Left ventricle myocardium inferior (tissue), 1 donor: ENCODE measurements around the gene EP400. TPM values are rescaled to one million over a fixed set of nuclear protein-coding genes. Genes with fewer than 3 reads are reported as not detected.
"Not testable (repeated sequence)": the region's sequence is repeated elsewhere in the genome, so short reads cannot be mapped to it uniquely, and the experiment has no call there.

ENCODE experiments used
- DNase-seq: peaks from one replicate; pipeline ENCODE4 v3.0.0-alpha.2; 2020
- H3K27ac ChIP-seq: fragments of 200-600 bp; replicated peaks from 2 replicates; pipeline ENCODE4 v1.8.0; 2021
- H3K27me3 ChIP-seq: fragments of 200-600 bp; 2 replicates; pipeline ENCODE4 v1.8.0; 2021; ENCODE audit warnings: low read depth
- H3K36me3 ChIP-seq: fragments of 200-600 bp; 2 replicates; pipeline ENCODE4 v1.8.0; 2021
- H3K4me1 ChIP-seq: fragments of 200-600 bp; 2 replicates; pipeline ENCODE4 v1.8.0; 2021
- H3K4me3 ChIP-seq: fragments of 200-600 bp; 2 replicates; pipeline ENCODE4 v1.8.0; 2021; ENCODE audit warnings: mild to moderate bottlenecking, moderate library complexity
- H3K9me3 ChIP-seq: fragments of 200-600 bp; replicated peaks from 2 replicates; pipeline ENCODE4 v1.8.0; 2021
- CTCF ChIP-seq: fragments of 200-600 bp; IDR thresholded peaks from 2 replicates; pipeline ENCODE4 v1.8.0; 2021; ENCODE audit warnings: antibody characterized with exemption, mild to moderate bottlenecking, borderline replicate concordance
- intact Hi-C: fragments of 100-400 bp; cut with micrococcal nuclease; formaldehyde crosslinking; loops from one replicate; pipeline ENCODE4 v1.11.0; 2022
- total RNA-seq: library from RNA; stranded (reverse); fragmentation: NEBNext Ultra II Directional; extraction: Animal tissue kit (Norgen Biotek cat#: 25700); gene quantifications from one replicate; pipeline ENCODE4 v1.2.1, GENCODE V29; 2021
- donor health status: DM: no; HTN: yes; CAD: no; lungs with severe emphysema.

EP400 gene
- total RNA-seq, 1 donor from 2014 or later, result 15.3 TPM

DNA sequence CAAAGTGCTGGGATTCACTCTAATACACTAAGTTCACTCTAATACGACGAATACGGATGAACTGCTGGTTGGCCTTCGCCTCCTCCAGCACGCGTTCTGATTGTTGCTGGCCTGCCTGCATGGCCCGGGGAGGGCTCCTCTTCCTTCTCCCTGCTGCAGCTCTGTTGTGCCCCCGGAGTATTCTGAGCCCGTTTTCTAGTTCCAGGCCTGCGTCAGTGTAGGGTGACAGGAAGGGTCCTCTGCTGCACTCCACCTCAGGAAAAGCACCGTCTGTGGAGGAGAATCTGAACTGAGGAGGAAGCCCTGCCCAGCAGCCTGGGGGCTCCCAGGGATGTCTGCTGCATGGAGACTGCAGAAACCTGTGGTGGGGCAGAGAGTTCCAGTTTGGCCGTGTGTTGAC lies 150.0 kb downstream of the EP400 start:
- H3K4me3 ChIP-seq, result no peak overlapping the region
- no peak overlapping the region for H3K27ac ChIP-seq
- intact Hi-C loops, result no loop called here
- no peaks in the 10 kb centered on the region for H3K27me3 ChIP-seq
- DNase-seq, result no peak
- TF ChIP-seq CTCF, result no peak
- no peaks in the 10 kb centered on the region for H3K4me1 ChIP-seq
- peaks cover 12% of the 10 kb centered on the region for H3K36me3 ChIP-seq
- no peaks in the 10 kb centered on the region for H3K9me3 ChIP-seq

GRCh38 chr12:132100306-132101065 lies 150.7 kb downstream of the EP400 start:
- Histone ChIP-seq H3K36me3 (peaks cover 15% of the 10 kb centered on the region), H3K4me3 (no peak overlapping the region), H3K27ac (no peak overlapping the region), H3K9me3 (no peaks in the 10 kb centered on the region), H3K27me3 (no peaks in the 10 kb centered on the region), H3K4me1 (no peaks in the 10 kb centered on the region)
- intact Hi-C loops, result no loop called here
- no peak for DNase-seq
- TF ChIP-seq CTCF, result no peak

GRCh38 chr12:132102297-132102696 lies 152.6 kb downstream of the EP400 start:
- Histone ChIP-seq H3K27ac (no peak overlapping the region), H3K4me1 (no peaks in the 10 kb centered on the region), H3K27me3 (no peaks in the 10 kb centered on the region), H3K9me3 (no peaks in the 10 kb centered on the region), H3K36me3 (peaks cover 31% of the 10 kb centered on the region), H3K4me3 (no peak overlapping the region)
- TF ChIP-seq CTCF, result no peak
- no peak for DNase-seq
- intact Hi-C loops, result no loop called here

DNA sequence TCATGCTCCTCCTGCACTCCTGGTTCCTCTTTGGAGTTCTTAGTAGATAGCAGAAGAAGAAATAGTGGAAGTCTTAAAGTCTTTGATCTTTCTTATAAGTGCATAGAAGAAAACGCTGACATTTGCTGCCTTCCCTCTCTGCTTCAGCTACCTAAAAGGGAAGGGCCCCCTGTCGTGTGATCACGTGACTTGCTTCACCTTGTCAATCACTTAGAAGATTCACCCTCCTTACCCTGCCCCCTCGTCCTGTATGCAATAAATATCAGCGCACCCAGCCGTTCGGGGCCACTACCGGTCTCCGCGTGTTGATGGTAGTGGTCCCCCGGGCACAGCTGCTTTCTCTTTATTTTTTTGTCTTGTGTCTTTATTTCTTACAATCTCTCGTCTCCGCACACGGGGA lies 153.3 kb downstream of the EP400 start:
- H3K9me3 ChIP-seq, H3K4me1 ChIP-seq, DNase-seq, H3K27me3 ChIP-seq, H3K27ac ChIP-seq, H3K4me3 ChIP-seq, intact Hi-C loops: not testable (repeated sequence)
- H3K36me3 ChIP-seq, result peaks cover 34% of the 10 kb centered on the region

DNA sequence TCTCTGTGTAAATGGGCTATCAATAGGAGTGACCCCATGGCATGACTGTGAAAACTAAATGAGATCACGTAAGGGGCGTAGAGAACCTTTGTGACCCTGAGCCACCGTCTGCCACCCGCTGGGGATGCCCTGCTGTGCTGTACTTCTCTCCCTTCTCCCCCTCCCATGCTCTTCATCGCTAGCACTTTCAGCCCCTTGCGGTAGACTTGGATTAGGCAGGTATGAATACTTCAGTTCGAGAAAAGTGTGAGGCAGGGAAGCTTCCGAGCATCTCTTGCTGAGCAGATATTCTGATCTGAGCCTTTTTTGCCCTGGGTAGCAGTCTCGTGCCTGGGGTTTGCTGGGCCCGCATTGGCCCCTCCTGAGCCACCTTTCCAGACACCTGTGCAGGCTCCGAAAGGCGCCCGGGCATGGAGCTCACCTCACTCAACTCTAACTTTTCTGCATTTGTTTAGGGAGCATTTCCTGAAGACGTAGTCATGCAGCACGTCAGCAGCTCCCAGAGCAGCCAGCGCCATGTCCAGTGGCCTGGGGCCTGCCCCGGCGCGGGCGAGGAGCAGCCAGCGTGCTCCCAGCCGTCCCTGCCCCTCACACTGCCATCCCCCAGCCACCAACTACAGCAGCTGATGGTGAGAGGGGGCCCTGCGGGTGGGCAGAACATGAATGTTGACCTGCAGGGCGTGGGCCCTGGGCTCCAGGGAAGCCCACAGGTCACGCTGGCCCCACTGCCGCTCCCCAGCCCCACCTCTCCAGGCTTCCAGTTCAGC lies 154.0 kb downstream of the EP400 start:
- intact Hi-C loops, result no loop called here
- Histone ChIP-seq H3K4me1 (no peaks in the 10 kb centered on the region), H3K36me3 (peaks cover 41% of the 10 kb centered on the region), H3K27me3 (no peaks in the 10 kb centered on the region), H3K27ac (no peak overlapping the region), H3K9me3 (no peaks in the 10 kb centered on the region), H3K4me3 (no peak overlapping the region)
- TF ChIP-seq CTCF, result no peak
- no peak for DNase-seq

DNA sequence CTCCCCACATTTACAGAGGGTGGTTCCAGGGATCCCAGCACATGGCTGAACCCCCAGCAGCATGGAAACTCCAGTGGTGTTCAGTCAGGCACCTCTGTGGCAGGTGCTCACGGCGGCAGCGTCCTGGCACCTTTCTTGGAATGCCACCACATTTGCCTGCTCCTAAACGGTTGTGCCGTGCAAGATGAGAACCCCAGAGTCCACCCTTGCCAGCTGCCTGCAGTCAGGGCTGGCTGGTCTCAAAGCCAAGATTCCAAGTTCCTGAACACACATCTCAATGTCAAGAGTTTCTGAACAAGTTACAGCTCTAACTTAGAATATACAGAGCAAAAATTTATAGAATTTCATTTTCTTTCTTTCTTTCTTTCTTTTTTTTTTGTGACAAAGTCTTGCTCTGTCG lies 155.7 kb downstream of the EP400 start:
- H3K36me3 ChIP-seq, result peaks cover 47% of the 10 kb centered on the region
- no peak overlapping the region for H3K4me3 ChIP-seq
- no peaks in the 10 kb centered on the region for H3K4me1 ChIP-seq
- no peak for TF ChIP-seq CTCF
- no peak for DNase-seq
- H3K27ac ChIP-seq, result no peak overlapping the region
- no peaks in the 10 kb centered on the region for H3K9me3 ChIP-seq
- H3K27me3 ChIP-seq, result no peaks in the 10 kb centered on the region
- intact Hi-C loops, result no loop called here
